Left lobe of liver (tissue), 2 donors: ENCODE measurements around the gene PHLDB3. TPM values are rescaled to one million over a fixed set of nuclear protein-coding genes. Genes with fewer than 3 reads are reported as not detected.
"Not testable (repeated sequence)": the region's sequence is repeated elsewhere in the genome, so short reads cannot be mapped to it uniquely, and the experiment has no call there.

Experiments used
- ATAC-seq: fragments of 200-7000 bp; cut with Tn5 transposase; one replicate; pipeline ENCODE4 v1.9.1; 2020; ENCODE audit warnings: mild to moderate bottlenecking, moderate library complexity
- DNase-seq: peaks from one replicate; pipeline ENCODE4 v3.0.0-alpha.2; 2020; ENCODE audit warnings: low spot score
- total RNA-seq: library from RNA; stranded (reverse); gene quantifications from one replicate; pipeline ENCODE4 v1.2.1, GENCODE V29; 2021
- donor health status: DM: no; HTN: no; CAD: no; lungs with moderate emphysema.
- donor health status: DM: no; HTN: yes; CAD: no.

The PHLDB3 gene
- total RNA-seq, 1 donor from 2014 or later, result 17.7 TPM

GRCh38 chr19:43527860-43528622, 23.5 kb upstream of the PHLDB3 start:
- ATAC-seq (no peak), DNase-seq (no peak)

DNA sequence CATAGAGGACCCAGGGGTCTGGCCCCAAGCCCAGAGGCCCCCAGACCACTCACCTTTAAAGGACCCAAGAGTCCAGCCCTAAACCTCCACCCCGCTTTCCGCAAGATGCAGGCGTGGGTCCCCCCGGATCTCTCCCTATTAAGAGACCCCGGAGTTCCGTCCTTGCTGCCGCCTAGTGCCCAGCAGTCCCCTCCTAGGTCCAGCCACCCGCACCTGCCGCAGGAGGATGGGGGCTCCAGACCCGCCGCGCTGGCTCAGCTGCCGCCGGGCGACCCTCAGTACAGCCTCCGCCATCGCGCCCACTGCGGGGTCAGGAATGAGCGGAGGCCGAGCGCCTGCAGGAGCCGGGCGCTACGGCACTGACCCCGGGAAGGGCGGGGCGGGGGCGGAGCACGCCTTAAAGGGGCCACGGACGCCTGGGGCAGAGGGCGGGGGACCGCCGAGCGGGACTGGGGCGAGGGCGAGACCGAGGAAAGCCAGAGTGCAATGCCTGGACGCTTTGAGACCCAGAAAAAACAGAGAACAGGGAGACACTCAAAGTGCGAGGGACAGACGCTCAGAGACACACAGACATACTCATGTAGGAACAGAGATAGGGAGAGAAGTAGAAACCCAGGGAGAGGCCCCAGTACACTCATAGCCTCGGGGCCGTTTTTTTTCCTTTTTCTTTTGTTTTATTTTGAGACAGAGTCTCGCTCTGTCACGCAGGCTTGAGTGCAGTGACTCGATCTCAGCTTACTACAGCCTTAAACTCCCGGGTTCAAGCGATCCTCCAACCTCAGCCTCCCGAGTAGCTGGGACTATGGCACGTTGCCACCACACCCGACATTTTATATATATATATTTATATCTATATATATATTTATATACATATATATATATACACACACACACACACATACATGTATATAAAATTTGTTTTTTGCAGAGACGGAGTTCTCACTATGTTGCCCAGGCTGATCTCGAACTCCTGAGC, 22.6 kb upstream of the PHLDB3 start, which contains the start of gene ETHE1:
TSS of gene ETHE1 (minus strand) at position 318 of the 976 bp plus-strand sequence. CDS start at position 294, 24 bp downstream.
- DNase-seq (peak; percentile 92), ATAC-seq (peak; percentile 91)

DNA sequence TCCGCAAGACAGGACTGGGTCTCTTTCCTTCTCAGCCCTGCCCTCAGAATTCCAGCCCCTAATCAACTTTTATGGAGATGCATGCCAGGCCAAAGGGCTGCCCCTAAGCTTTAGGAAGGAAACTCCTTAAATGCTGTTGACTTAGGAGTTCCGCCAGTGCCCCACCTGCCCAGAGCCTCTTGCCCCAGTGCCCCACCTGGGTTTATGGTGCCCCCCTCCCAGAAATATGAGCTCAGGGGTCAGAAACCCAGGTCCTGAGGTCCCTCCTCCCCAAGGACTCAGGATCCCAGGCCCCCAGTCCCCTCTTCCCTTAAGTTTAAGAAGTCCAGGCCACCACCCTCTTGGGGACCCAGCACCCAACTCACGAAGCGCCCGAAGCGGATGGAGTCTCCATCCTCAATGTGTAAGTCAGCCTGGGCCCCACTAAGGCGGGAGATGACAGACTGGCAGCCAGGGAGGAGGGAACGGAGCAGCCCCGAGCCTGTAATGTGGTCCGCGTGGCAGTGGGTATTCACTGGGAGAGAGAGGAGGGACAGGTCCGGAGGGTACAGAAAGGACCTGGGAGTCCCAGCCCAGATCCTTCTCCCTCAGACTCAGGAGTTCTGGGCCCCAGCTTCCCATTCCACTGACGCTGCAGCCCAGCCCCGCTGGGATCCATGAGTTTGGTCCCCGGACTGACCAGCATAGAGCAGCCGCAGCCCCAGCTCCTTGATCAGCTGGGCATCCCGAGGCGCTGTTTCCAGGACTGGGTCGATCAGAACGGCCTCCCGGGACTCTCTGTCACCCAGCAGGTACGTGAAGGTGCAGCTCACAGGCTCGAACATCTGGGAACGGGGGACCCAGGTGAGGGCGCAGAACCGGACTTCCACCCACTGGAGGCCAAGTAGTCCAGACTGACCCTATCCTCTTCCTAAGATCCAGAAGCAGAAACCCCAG, 21.6 kb upstream of the PHLDB3 start:
- peak; percentile 58 for DNase-seq

DNA sequence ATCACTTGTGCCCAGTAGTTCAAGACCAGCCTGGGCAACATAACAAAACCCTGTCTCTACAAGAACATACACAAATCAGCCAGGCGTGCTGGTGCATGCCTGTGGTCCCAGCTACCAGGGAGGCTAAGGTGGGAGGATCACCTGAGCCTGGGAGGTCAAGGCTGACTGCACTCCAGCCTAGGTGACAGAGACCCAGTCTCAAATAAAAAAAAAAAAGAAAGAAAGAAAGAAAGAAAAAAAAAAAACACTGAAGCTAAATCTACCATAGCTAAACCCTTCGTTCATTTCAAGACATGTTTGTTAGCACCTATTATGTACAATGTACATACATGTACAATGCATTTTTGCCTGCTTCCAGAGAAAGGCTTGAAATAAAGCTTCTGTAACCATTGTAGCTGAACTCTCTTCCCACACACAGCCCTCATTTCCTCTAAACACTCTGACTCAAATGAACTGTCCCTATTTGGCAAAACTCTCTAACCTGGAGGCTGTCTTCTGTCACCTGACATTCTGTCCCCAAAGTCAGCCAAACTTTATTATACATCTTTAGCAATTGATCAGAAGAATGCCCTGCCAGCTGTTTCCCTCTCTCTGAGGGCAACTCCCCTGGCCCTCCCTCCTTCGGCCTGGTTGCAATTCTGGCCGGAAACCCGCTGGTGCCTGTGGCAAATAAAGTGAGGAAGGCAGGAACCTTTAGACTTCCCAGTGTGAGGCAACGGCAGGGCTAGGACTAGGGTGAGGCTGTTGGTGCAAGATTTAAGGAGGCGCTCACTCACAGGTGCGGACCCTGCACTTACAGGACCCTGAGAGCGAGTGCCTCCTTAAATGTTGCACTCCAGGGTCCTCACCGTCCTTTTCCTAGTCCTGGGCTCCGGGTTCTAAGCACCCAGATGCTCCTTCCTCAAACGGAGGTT, 20.6 kb upstream of the PHLDB3 start:
- ATAC-seq (peak; percentile 77), DNase-seq (peak; percentile 90)

More for the DNA sequence above, 21.6 kb upstream of the PHLDB3 start:
- ATAC-seq, result peak; percentile 43

- not testable (repeated sequence) for DNase-seq, ATAC-seq
Measured at GRCh38 chr19:43523696-43524095, 19.1 kb upstream of the PHLDB3 start.

DNA sequence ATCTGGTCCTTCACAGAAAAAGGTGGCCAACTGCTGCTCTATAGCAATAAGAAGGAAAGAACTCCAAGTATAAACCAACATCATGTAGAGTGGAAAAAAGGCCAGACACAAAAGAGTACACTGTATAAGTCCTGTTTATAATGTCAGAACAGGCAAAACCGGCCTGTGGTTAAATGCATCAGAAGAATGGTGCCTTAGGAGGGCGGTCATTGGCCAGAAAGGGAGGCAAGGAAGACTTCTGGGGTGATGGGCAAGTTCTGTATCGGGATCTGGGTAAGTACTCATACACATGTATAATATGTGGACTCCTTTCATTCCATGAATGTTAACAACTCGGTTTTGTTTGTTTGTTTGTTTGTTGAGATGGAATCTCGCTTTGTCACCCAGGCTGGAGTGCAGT, 18.4 kb upstream of the PHLDB3 start:
- ATAC-seq (no peak), DNase-seq (no peak)

GRCh38 chr19:43519436-43520088, 15.0 kb upstream of the PHLDB3 start:
- peak; percentile 72 for DNase-seq
- peak; percentile 96 for ATAC-seq

GRCh38 chr19:43518051-43518450, 13.5 kb upstream of the PHLDB3 start:
- ATAC-seq (no peak), DNase-seq (no peak)

GRCh38 chr19:43512399-43512798, 7.9 kb upstream of the PHLDB3 start:
- not testable (repeated sequence) for DNase-seq, ATAC-seq

GRCh38 chr19:43511324-43511723, 6.8 kb upstream of the PHLDB3 start:
- DNase-seq (no peak), ATAC-seq (no peak)

DNA sequence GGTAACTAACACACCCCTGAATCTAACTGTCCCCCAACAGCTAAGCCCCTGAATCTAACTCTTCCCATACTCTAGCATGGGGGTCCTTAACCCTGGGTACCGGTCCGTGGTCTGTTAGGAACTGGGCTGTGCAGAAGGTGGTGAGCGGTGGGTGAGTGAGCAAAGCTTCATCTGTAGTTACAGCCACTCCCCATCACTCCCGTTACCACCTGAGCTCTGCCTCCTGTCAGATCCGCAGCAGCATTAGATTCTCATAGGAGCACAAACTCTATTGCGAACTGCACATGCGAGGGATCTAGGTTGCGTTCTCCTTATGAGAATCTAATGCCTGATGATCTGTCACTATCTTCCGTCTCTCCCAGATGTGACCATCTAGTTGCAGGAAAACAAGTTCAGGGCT, 6.2 kb upstream of the PHLDB3 start:
- ATAC-seq, result no peak
- no peak for DNase-seq

DNA sequence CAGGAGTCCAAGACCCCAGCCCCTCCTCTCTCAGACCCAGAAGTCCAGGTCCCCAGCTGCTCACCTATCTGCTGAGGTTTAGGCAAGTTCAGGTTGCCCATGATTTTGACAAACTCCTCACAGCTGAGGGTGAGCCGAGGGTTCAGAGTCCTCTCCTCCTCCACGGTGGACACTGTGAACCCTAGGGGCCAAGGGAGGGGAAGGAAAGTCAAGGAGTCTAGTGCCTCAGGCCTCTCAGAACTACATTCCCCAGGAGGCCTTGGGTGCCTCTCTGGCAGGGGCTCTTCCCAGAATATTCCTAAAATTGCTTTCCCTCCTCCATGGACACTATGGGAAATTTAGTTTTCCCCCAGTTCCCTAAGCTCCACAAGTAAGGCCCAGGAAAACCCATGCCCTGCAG, 3.3 kb upstream of the PHLDB3 start:
- DNase-seq (no peak), ATAC-seq (no peak)

DNA sequence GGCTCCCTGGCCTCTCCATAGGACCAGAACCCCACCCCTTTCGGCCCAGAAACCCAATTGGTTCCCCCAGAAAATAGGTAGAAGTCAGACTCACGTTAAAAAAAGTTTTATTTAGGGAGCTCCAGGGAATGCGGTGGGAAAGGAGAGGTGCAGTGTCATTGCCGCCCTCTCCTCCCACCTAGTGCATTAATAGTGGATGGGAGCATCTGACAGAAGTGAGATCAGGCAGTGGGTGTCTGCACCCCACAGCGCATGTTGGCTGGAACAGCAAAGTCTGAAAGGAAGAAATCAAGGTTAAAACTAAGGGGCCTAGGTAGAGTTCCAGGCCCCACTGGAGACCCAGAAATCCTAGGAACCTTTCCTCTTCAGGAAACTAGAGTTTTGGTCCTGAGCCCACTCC, 2.1 kb upstream of the PHLDB3 start:
- ATAC-seq, result no peak
- DNase-seq, result no peak

DNA sequence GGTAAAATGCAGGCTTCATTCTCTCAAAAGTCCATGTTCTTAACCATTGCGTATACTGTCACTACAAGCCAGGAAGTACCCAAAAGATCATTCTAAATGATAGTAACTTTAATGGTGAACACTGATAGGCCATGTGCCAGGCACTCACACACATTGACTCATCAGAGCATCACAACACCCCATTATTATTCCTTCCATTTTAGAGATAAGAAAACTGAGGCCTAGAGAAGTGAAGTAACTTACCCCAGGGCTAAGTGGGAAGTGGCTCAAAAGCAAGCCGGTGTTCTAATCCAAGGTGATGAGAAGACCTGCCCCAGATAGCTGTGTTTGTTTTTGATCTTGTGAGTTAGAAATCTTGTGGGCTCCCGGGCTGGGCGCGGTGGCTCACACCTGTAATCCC, 1.4 kb upstream of the PHLDB3 start:
- no peak for ATAC-seq

DNA sequence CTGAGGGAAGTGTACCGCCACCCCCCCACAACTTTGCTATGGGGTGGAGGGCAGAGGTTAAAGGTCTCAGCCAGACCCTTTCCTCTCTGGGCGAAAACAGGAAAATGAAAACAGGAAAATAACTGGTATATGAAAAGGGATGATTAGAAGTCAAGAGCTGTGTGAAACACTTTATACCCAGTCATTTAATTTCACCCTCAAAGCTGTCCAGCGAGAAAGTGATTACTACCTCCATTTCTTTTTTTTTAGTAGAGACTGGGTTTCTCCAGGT, 575 bp upstream of the PHLDB3 start:
- no peak for DNase-seq
- no peak for ATAC-seq

More for the DNA sequence above, 1.4 kb upstream of the PHLDB3 start:
- DNase-seq, result no peak

- DNase-seq (peak; percentile 99), ATAC-seq (peak; percentile 93)
Measured at GRCh38 chr19:43503501-43504425, 783 bp downstream of the PHLDB3 start.

GRCh38 chr19:43502419-43502976, 2.0 kb downstream of the PHLDB3 start:
- ATAC-seq (no peak), DNase-seq (no peak)
